NK-92 (cell line): ENCODE measurements around the gene HSF2BP.
"Not testable (repeated sequence)": the region's sequence is repeated elsewhere in the genome, so short reads cannot be mapped to it uniquely, and the experiment has no call there.

ENCODE experiments used
- DNase-seq: peaks from one replicate; lab custom pipeline; 2025; ENCODE audit not compliant: unreplicated experiment; lab: John Stamatoyannopoulos, UW

HSF2BP gene

DNA sequence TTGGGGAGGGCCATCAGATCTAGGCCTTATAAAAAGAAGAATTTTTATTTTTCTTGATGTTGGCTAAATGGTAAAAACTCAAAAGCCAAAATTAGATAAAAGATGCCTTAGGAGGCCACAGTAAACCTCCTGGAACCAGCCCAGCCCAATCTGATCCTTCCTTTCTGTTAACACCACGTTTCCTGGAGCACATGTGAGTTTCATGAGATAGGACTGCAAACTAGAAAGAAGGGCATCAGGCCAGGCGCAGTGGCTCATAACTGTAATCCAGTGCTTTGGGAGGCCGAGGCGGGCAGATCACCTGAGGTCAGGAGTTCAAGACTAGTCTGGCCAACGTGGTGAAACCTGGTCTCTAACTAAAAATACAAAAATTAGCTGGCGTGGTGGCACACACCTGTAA lies 6.7 kb downstream of the HSF2BP start:
- DNase-seq: no peak

DNA sequence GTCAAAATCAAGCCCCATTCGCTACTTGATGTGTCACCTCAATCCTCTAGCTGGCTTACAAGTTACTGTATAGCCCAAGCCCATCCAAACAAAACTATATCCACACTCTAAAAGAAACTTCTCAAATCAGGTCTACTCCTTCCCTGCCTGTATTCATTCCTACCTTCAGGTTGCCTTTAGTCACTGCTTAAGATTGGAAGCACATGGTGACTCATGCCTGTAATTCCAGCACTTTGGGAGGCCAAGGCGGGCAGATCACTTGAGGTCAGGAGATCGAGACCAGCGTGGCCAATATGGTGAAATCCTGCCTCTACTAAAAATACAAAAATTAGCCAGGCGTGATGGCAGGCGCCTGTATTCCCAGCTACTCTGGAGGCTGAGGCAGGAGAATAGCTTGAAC lies 7.4 kb downstream of the HSF2BP start:
- DNase-seq: not testable (repeated sequence)

DNA sequence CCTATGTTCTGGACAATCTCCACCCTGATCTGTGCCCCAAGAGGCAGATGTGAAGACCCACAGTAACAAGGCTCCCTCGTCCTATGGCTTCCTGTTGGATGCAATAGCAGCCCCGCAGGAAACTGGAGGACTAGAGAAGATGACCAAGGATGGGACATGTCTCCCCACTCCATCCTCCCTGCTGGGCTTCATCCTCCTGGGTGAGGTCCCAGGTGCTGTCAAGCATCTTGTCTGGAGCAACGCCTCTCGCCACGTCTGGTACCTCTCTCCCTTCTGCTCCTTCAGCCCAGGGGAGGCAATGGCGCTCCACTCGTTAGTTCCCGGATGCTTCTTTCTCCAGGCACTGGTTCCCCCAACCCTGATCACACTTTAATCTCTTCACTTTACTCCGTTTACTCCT lies 11.1 kb downstream of the HSF2BP start:
- DNase-seq: no peak

DNA sequence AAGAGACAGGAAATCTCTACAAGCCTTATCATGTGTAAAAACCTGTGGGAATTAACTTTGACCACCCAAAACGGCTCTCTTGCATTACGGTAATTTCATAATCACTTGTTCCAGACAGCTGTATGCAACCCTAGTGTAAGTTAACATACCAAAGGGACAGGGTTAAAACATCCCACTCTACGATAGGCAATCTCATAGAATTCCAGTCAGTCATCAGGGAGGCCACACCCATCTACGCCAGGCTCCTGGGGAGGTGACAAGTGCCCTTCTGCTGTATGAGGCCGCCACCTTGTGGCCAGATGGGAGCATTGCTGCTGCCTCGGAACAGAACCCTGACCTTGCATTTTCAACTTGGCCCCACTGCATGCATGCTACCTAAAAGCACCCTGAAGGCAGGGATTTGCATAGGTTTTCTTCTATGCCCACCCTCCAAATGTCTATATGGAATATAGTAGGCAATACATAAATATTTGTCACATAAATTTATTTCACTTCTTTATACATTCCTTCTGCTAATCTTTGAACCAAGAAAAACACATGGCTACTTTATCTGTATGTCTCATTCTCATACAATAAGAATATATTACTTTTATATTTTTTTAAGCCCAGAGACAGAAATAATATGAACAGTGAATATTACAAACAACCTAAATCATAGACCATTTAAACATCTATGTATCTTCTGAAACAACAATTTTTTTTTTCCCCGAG lies 12.6 kb downstream of the HSF2BP start:
- peak; percentile 22 for DNase-seq

DNA sequence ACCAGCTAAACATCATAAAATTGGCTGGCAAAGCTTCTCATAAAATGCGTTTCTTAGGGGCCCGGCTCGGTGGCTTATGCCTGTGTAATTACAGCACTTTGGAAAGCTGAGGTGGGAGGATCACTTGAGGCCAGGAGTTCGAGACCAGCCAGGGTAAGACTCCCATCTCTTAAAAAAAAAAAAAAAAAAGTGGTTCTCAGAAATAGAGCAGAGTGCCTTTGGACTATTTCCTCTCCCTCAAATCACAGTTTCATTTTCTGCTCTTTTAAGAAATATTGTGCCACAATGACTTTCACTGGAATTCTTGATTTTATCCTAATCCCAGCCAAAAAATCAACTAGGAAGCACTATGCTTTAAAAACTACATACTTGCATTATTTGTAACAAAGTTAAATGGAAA lies 13.3 kb downstream of the HSF2BP start:
- DNase-seq: no peak

DNA sequence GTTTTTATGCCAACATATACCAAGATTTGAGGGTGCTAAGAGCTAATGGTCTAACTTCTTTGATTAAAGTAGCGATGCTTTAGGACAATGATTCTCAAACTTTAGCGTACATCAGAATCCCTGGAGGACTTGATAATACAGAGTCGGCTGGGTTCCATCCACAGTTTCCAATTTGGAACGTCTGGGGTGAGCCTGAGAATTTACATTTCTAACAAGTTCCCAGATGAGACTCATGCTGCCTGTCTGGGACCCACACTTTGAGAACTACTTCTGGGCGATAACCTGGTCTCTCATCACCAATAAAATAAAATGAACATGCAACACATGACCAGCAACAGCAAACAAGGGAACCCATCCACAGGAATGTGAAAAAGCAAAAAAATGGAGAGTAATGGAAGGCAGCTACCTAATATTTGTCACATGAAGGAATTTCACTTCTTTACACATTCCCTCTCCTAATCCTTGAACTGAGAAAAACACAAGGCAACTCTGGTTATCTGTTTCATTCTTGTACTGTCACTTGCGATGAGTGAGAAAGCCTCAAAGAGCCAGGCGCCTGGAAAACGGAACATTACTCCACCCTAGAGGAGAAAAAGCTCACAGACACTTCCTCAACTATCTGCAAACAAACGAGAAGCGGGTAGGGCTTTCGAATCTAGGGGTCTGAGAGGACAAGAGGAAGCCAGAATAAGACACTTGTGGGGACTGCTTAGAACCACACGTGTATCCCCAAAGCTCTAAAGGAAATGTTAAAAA lies 14.0 kb downstream of the HSF2BP start:
- no peak for DNase-seq

DNA sequence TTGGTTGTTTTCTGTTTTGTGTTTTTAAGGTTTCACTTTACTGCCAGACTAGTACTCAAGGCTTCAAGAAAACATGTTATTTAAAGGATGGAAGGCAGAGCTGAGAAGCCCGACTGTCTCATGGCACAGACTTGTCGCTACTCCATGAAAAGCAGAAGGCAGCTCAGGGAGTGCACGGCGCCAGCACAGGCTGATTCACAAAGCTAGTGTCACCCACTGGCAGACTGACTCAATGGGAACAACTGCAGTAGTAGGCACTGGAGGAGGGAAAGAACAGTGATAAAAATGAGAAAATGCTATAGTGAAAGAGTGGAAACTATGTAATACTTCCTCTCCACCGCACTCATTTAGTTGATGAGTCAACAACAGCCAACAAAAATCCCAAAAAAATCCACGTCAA lies 14.7 kb downstream of the HSF2BP start:
- no peak for DNase-seq

DNA sequence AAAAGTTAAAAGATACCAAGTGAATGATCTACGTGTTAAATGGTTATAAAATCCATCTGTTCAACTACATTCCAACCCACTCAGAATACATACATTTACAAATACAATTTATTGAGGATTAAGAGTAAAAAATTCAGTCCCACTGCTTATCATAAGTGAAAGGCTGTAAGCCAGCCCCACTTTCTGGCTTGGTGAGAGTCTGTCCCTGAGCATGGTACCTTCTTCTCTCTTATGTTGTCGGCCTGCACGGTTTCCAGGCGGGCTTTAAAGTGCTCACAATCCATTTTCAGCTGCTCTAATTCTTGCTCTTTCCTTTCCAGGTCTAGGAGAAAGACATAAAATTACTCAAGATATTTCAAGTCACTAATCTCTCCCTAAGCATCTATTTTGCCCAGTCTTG lies 15.2 kb downstream of the HSF2BP start:
- no peak for DNase-seq

DNA sequence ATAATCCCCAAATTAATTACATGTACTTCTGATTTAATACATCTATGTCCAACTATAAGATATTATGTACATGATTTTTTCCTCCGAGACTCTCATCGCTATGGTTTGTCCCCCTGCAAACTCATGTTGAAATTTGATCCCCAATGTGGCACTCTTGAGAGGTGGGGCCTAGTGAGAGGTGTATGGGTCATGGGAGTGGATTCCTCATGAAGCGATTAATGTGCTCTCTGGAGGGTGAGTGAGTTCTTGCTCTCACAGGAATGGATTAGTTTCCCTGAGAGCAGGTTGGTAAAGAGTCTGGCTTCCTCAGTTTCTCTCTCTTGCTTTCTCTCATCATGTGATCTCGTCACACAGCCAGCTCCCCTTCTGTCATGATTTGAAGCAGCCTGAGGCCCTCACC lies 16.1 kb downstream of the HSF2BP start:
- no peak for DNase-seq

DNA sequence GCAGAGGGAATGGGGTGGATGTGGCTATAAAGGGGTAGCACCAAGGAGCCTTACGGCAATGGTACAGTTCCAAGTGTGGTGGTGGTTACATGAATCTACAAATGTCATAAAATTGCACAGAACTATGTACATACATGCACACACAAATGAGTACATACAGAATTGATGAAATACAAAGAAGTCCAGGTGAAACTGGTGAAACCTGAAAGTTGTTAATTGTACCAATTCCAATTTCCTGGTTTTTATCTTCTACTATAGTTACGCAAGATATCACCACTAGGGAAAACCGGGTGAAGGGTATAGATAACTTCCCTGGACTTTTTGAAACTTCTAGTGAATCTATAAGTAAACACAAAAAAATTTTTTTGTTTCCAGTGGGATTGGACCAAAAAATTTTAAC lies 18.9 kb downstream of the HSF2BP start:
- no peak for DNase-seq

DNA sequence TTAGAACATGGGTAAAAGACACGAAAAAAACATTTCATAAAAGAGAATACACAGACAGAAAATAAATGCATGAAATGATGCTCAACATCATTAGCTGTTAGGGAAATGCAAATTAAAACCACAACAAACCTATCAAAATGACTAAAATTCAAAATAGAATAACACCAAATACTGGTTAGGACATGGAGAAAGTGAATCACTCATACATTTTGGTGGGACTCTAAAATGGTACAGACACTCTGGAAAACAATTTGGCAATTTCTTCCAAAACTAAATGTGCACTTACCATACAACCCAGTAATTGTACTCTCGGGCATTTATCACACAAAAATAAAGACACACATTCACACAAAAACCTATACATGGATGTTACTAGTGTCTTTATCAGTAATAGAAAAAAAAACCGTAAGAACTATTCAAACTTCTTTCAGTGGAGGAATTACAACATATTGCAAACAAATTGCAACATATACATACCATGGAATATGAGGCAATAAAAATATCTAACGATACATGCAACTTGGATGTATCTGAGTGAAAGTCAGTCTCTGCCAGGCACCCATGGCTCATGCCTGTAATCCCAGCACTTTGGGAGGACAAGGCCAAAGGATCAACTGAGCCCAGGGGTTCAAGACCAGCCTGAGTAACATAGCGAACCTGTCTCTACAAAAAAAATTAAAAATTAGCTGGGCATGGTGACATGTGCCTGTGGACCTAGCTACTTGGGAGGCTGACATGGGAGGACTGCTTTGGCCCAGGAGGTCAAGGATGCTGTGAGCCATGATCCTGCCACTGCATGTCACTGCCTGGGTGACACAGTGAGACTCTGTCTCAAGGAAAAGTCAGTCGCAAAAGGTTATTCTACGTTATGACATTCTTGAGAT lies 19.6 kb downstream of the HSF2BP start:
- DNase-seq: no peak

DNA sequence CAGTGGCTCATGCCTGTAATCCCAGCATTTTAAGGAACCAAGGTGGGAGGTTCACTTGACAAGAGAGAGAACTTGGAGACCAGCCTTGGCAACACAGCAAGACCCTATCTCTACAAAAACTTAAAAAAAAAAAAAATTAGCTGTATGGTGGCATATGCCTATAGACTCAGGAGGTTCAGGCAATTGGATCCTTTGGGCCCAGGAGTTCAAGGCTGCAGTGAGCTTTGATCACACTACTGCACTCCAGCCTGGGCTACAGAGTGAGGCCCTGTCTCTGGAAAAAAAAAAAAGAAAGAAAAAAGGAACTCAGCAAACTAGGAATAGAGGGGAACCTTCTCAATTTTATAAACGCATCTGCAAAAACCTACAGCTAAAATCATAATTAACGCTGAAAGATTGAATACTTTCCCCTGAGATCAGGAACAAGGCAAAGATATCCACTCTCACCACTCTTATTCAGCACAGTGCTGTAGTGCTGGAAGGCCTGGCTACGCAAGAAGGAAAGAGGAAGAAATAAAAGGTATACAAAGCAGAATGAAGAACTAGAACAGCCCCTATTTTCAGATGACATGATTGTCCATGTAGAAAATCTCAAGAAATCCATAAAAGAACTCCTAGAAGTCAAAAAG lies 21.6 kb downstream of the HSF2BP start:
- DNase-seq: no peak

DNA sequence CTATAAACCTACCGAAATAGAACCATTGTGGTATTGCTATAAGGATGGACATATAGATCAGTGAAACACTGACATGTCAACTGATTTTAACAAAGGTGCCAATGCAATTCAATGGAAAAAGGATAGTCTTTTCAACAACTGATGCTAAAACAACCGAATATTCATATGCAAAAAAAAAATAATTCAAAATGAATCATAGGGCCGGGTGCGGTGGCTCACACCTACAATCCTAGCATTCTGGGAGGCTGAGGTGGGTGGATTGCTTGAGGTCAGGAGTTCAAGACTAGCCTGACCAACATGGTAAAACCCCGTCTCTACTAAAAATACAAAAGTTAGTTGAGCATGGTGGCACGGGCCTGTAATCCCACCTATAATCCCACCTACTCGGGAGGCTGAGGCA lies 23.9 kb downstream of the HSF2BP start:
- DNase-seq: no peak

DNA sequence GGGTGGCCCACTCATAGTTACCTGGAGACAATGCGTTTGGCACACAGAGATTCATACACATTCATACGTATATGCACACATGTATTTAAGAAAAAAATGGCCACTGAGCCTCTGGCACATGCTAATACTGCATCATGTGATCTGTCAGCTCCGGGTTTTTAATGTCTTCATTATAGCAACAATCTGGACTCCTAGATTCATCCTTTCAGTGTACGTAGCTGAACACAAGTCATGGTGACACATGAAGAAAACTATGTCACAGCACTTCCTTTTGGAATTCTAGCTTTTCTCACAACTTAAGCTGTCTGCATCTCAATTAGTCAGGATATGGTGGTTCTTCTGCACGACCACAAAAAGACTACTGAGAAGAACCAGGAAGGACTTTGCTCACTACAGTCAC lies 24.7 kb downstream of the HSF2BP start:
- no peak for DNase-seq

DNA sequence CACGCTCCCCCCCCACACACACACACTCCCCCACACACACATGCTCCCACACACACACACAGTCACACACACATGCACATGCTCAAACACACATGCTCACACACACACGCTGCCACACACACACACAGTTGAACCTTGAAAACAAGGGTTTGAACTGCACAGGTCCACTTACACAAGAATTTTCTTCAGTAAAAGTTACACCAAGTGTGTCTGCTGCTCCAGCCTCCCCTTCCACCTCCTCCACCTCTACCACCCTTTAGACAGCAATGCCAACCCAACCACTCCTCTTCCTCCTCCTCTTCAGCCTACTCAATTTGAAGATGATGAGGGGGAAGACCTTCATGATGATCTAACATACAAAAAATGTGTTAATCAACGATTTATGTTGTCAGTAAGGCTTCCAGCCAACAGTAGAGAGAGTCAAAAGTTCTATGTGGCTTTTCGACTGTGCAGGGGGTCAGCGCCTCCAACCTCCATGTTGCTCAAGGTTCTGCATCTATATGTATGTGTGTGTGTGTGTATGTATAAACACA lies 26.8 kb downstream of the HSF2BP start:
- DNase-seq: no peak

DNA sequence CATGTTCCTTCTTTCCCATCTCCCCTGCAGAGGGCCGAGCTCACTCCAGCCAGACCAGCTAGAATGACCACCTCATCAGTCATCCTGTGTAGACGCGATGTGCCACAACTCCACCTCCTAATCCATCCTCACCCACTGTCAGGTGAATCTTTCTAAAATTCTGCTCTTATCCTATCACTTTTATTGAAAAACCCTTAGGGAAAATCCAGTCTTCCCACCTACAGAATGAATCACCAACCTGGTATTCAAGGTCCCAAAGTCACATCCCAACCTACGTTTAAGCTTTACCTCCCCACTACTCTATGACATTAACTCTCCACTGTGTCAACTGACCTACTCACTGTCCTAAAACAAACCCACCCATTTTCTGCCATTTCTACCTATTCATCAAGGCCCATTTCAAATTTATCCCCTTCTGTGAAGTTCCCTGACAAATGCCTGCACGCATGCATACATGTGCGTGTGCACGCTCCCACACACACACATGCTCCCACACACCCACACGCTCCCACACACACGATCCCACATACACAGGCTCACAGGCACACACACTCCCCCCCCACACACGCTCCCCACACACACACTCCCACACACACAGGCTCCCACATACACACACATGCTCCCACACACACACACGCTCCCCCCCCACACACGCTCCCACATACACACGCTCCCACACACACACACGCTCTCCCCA lies 27.7 kb downstream of the HSF2BP start:
- DNase-seq: no peak

DNA sequence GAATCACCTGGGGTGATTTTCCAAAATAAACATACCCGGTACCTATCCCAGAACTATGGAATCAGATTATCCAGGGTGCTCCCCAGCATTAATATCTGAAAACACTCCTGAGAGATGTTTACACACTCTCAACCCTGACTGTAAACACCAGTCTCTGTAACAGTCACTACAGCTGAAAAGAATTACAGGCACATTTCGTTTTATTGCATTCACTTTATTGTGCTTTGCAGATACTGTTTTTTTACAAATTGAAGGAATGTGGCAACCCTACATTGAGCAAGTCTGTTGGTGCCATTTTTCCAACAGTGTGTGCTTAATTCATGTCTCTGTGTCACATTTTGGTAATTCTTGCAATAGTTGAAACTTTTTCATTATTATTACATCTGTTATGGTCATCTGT lies 31.8 kb downstream of the HSF2BP start:
- DNase-seq: no peak

DNA sequence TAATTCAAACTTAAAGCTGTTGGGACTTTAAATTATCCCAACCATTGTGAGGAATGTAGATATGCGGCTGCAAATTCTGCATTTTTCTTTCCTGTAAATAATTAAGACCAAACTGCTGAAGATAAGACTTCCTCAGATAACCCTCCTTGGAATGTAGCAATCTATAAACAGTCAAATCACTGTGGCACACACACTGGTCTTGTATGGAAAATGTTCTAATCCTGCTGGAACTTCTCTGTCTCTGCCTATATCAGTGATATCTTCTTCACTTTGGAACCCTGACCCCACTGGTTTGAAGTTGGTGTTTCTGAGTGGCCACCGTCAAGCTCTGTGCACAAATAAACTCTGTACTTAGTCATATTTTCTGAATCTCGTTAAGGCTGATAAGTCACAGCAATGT lies 32.9 kb downstream of the HSF2BP start:
- no peak for DNase-seq

DNA sequence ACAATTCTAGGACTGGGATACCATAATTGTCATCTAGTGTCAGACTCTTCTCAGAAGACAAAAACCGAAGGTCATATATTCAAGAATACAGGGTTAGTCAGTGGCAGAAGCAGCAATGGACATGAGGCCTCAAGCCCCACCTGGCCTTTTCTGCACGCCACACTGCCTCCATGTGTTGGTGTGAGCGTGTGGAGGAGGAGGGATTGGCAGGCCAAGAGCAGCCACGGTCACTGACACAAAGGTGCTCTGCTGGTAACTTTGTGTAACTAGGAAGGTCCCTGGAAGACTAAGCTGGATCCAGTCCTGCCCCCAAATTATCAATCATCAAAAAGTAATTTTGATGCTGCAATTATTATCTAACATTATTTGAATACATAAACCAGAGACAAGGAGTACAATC lies 34.9 kb downstream of the HSF2BP start:
- no peak for DNase-seq

DNA sequence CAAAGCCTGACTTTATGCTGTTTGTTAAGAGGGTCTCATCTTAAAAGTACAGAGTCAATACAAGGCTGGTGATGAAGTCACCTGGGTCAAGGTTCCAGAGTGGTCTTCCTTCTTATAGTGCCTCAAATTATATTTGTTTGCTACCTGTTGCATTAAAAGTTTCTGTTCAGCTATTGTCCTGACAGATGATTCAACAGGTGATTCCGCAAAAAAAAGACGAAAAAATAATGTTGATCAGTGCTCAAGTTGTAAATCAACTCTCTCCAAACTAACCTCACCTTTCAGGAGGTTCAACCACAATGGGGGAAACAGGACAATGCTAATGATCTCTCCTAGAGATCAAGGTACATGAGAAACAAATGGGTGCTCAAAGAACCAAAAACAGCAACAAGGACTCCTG lies 35.7 kb downstream of the HSF2BP start:
- no peak for DNase-seq

DNA sequence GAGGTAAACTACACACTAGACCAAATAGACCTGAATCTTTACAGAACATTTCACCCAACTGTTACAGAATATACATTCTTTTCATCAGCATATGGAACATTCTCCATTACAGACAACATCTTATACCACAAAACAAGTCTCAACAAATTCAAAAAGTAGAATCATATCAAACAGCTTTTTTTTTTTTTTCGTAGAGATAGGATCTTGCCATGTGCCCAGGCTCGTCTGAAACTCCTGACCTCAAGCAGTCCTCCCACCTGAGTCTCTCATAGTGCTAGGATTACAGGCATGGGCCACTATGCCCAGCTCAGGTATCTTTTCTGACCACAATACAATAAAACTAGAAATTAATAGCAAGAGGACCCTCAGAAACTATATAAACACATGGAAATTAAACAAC lies 36.5 kb downstream of the HSF2BP start:
- no peak for DNase-seq
